Common myeloid progenitor, CD34-positive (primary cell): ENCODE measurements around the gene MMP28.

Experiments used
- CTCF ChIA-PET: fragments of 350-600 bp; sonication (Branson Sonifier 250); formaldehyde crosslinking; loops from one replicate; lab custom pipeline; 2021; ENCODE audit warnings: antibody characterized with exemption; lab: Charles Lee
- POLR2A ChIA-PET: fragments of 350-600 bp; sonication (Branson Sonifier 250); formaldehyde crosslinking; loops from one replicate; lab custom pipeline; 2021; ENCODE audit warnings: antibody characterized with exemption; lab: Charles Lee
- DNase-seq, 3 donors: peaks; one replicate each; pipeline versions ENCODE4 v3.0.0 to v3.0.0-alpha.2; 2013
- H3K27ac ChIP-seq, 2 experiments: 1 replicate in 1 of 2; 2 replicates in 1 of 2; pipeline ENCODE4 v1.7.0; 2013; ENCODE audit warnings: inconsistent platforms in 2 of 2, low read length in 2 of 2, mild to moderate bottlenecking in 2 of 2, low read depth in 1 of 2, moderate library complexity in 1 of 2; ENCODE audit not compliant: severe bottlenecking in 2 of 2, insufficient read depth in 1 of 2, poor library complexity in 1 of 2
- H3K27me3 ChIP-seq, 5 experiments: replicated peaks in 2 of 5; 1 replicate in 3 of 5; 2 replicates in 2 of 5; pipeline versions ENCODE4 v1.6.1 to v1.7.0; 2013; ENCODE audit warnings: low read length in 4 of 5, mild to moderate bottlenecking in 2 of 5, moderate library complexity in 2 of 5, inconsistent platforms in 1 of 5; ENCODE audit not compliant: insufficient read depth in 5 of 5, control insufficient read depth in 4 of 5
- H3K36me3 ChIP-seq, 4 experiments: 1 replicate in 2 of 4; 2 replicates in 2 of 4; pipeline versions ENCODE4 v1.6.1 to v1.7.0; 2013; ENCODE audit warnings: low read length in 3 of 4, control low read depth in 1 of 4, mild to moderate bottlenecking in 1 of 4; ENCODE audit not compliant: control insufficient read depth in 4 of 4, insufficient read depth in 4 of 4
- H3K4me1 ChIP-seq, 4 experiments: 1 replicate in 3 of 4; 2 replicates in 1 of 4; pipeline versions ENCODE4 v1.6.1 to v1.7.1; 2013; ENCODE audit warnings: low read length in 3 of 4, mild to moderate bottlenecking in 3 of 4, control low read depth in 1 of 4, inconsistent platforms in 1 of 4, moderate library complexity in 1 of 4; ENCODE audit not compliant: control insufficient read depth in 4 of 4, insufficient read depth in 4 of 4; ENCODE audit errors: control extremely low read depth in 1 of 4
- H3K4me3 ChIP-seq, 7 experiments: 1 replicate in 4 of 7; 2 replicates in 3 of 7; pipeline versions ENCODE4 v1.5.1 to v1.7.0; 2013; ENCODE audit warnings: mild to moderate bottlenecking in 7 of 7, low read length in 6 of 7, moderate library complexity in 6 of 7, inconsistent platforms in 2 of 7, low read depth in 2 of 7, control low read depth in 1 of 7; ENCODE audit not compliant: insufficient read depth in 4 of 7, control insufficient read depth in 1 of 7; ENCODE audit errors: extremely low read depth in 1 of 7
- H3K9me3 ChIP-seq, 5 experiments: 1 replicate in 4 of 5; 2 replicates in 1 of 5; pipeline versions ENCODE4 v1.6.1 to v1.7.1; 2013; ENCODE audit warnings: low read length in 4 of 5, mild to moderate bottlenecking in 2 of 5, inconsistent platforms in 1 of 5, low read depth in 1 of 5, moderate library complexity in 1 of 5; ENCODE audit not compliant: control insufficient read depth in 4 of 5, insufficient read depth in 2 of 5; ENCODE audit errors: control extremely low read depth in 1 of 5
- WGBS: methylation state at CpG from one replicate; pipeline ENCODE4 v1.1.5; 2013; ENCODE audit not compliant: insufficient coverage; 5-methylcytosine and 5-hydroxymethylcytosine counted together

The MMP28 gene

GRCh38 chr17:35809855-35810461 is 14.5 kb upstream of the MMP28 start:
- 0% methylated on average over 22 of the region's 24 CpGs for whole genome bisulfite sequencing
- Histone ChIP-seq H3K36me3 (peaks cover 0 to 8% (median 0%) of the 10 kb centered on the region in 4 experiments), H3K27me3 (no peaks in the 10 kb centered on the region), H3K4me1 (peaks cover 13 to 45% (median 33%) of the 10 kb centered on the region in 4 experiments), H3K9me3 (no peaks in the 10 kb centered on the region), H3K27ac (peak overlapping the region; percentile 94 to 97), H3K4me3 (peak overlapping the region; percentile 87 to 99 (median 93))
- CTCF ChIA-PET = interaction anchor here (1.3 to 18.6 kb wide), 6 partner anchors 7 to 196 kb away, joined by 3 to 482 read pairs (median 10); partner anchors contain the start of gene C17orf50
- POLR2A ChIA-PET = interaction anchor here (0.7 to 1.6 kb wide), 4 partner anchors 10 to 197 kb away, joined by 3 to 22 read pairs (median 4); no protein-coding TSS in a partner anchor
- no peak for DNase-seq

GRCh38 chr17:35808962-35809854 is 13.8 kb upstream of the MMP28 start, which contains the start of gene TAF15:
Gene TAF15 (plus strand): TSS chr17:35809484. CDS start chr17:35809570, 86 bp downstream.
- H3K4me1 ChIP-seq = peaks cover 13 to 52% (median 38%) of the 10 kb centered on the region in 4 experiments
- peak; percentile 99 for DNase-seq
- peaks cover 0 to 8% (median 0%) of the 10 kb centered on the region in 4 experiments for H3K36me3 ChIP-seq
- ChIA-PET POLR2A (interaction anchor here (0.6 to 1.6 kb wide), 8 partner anchors 11 to 221 kb away, joined by 3 to 22 read pairs (median 3); no protein-coding TSS in a partner anchor), CTCF (interaction anchor here (0.5 to 18.6 kb wide), 15 partner anchors 8 to 739 kb away, joined by 3 to 482 read pairs (median 5); partner anchors contain the start of gene C17orf50)
- no peaks in the 10 kb centered on the region for H3K9me3 ChIP-seq
- H3K4me3 ChIP-seq = peak within 1 kb of the TSS; percentile 87 to 99 (median 93)
- 0% methylated on average over 61 of the region's 71 CpGs for WGBS
- no peaks in the 10 kb centered on the region for H3K27me3 ChIP-seq
- H3K27ac ChIP-seq = peak within 1 kb of the TSS; percentile 94 to 97

GRCh38 chr17:35808240-35808961 is 13.0 kb upstream of the MMP28 start:
- 28% methylated on average over 16 of the region's 19 CpGs for WGBS
- no peak for DNase-seq
- ChIA-PET CTCF (interaction anchor here (0.8 to 18.6 kb wide), 19 partner anchors 9 to 738 kb away, joined by 3 to 482 read pairs (median 4); partner anchors contain the start of gene C17orf50), POLR2A (interaction anchor here (0.6 to 1.6 kb wide), 5 partner anchors 41 to 220 kb away, joined by 3 to 22 read pairs (median 3); no protein-coding TSS in a partner anchor)
- H3K27me3 ChIP-seq = no peaks in the 10 kb centered on the region
- peak overlapping the region; percentile 94 to 97 for H3K27ac ChIP-seq
- H3K9me3 ChIP-seq = no peaks in the 10 kb centered on the region
- H3K4me1 ChIP-seq = peaks cover 13 to 54% (median 39%) of the 10 kb centered on the region in 4 experiments
- H3K36me3 ChIP-seq = peaks cover 0 to 8% (median 0%) of the 10 kb centered on the region in 4 experiments
- peak overlapping the region; percentile 26 to 99 (median 92) for H3K4me3 ChIP-seq

- DNase-seq = no peak
- no peak overlapping the region for H3K27ac ChIP-seq
- ChIA-PET POLR2A (interaction anchor here (1.1 kb wide), 1 partner anchor 40 kb away, joined by 3 read pairs; no protein-coding TSS in a partner anchor), CTCF (interaction anchor here (0.9 to 18.6 kb wide), 15 partner anchors 10 to 737 kb away, joined by 3 to 482 read pairs (median 4); partner anchors contain the start of gene C17orf50)
- peaks cover 13 to 57% (median 42%) of the 10 kb centered on the region in 4 experiments for H3K4me1 ChIP-seq
- H3K36me3 ChIP-seq = peaks cover 0 to 4% (median 0%) of the 10 kb centered on the region in 4 experiments
- 78% methylated on average over 5 of the region's 7 CpGs for WGBS
- H3K9me3 ChIP-seq = no peaks in the 10 kb centered on the region
- H3K4me3 ChIP-seq = peak overlapping the region in 2 of 7 experiments; percentile 99
- no peaks in the 10 kb centered on the region for H3K27me3 ChIP-seq
Measured at GRCh38 chr17:35807371-35808144, 12.1 kb upstream of the MMP28 start.

- no CpG with 5 or more reads among the region's 1 CpG for WGBS
- H3K4me3 ChIP-seq = no peak overlapping the region
- no peaks in the 10 kb centered on the region for H3K27me3 ChIP-seq
- POLR2A ChIA-PET = interaction anchor here (3.2 kb wide), 1 partner anchor 40 kb away, joined by 9 read pairs; no protein-coding TSS in a partner anchor
- H3K36me3 ChIP-seq = no peaks in the 10 kb centered on the region
- no peaks in the 10 kb centered on the region for H3K9me3 ChIP-seq
- H3K27ac ChIP-seq = no peak overlapping the region
- CTCF ChIA-PET = interaction anchor here (0.6 to 18.6 kb wide), 18 partner anchors 9 to 211 kb away, joined by 3 to 482 read pairs (median 5); partner anchors contain the start of genes C17orf50 and MMP28
- H3K4me1 ChIP-seq = peaks cover 0 to 57% (median 48%) of the 10 kb centered on the region in 4 experiments
- peak; percentile 92 to 94 (median 92) for DNase-seq
Measured at GRCh38 chr17:35804658-35805192, 9.3 kb upstream of the MMP28 start.
